HG02870 (cell line): Measurements from ENCODE around the gene LAT.
"Not testable (repeated sequence)": the region's sequence is repeated elsewhere in the genome, so short reads cannot be mapped to it uniquely, and the experiment has no call there.

Experiments used
- ATAC-seq: cut with Tn5 transposase; IDR thresholded peaks from one replicate; pipeline ENCODE4 v1.9.1; 2021; ENCODE audit warnings: mild to moderate bottlenecking, moderate library complexity; ENCODE audit not compliant: unreplicated experiment

LAT gene

GRCh38 chr16:28977703-28978662, 6.9 kb upstream of the LAT start:
- ATAC-seq: no peak

- not testable (repeated sequence) for ATAC-seq
Observed at GRCh38 chr16:28980330-28980729, 4.5 kb upstream of the LAT start.

GRCh38 chr16:28980929-28981328, 3.9 kb upstream of the LAT start:
- ATAC-seq: no peak

GRCh38 chr16:28981517-28981916, 3.3 kb upstream of the LAT start:
- no peak for ATAC-seq

GRCh38 chr16:28982418-28982817, 2.4 kb upstream of the LAT start:
- no peak for ATAC-seq

- ATAC-seq: no peak
Observed at GRCh38 chr16:28982949-28983348, 1.9 kb upstream of the LAT start.

- ATAC-seq: no peak
Observed at GRCh38 chr16:28983644-28984043, 1.2 kb upstream of the LAT start.

GRCh38 chr16:28984091-28984490, 761 bp upstream of the LAT start:
- ATAC-seq: no peak

GRCh38 chr16:28985211-28986041, 574 bp downstream of the LAT start:
- ATAC-seq: no peak

- no peak for ATAC-seq
Observed at GRCh38 chr16:28986046-28986445, 1.2 kb downstream of the LAT start.

- ATAC-seq: no peak
Observed at GRCh38 chr16:28986492-28986891, 1.6 kb downstream of the LAT start.

- ATAC-seq: no peak
Observed at GRCh38 chr16:28987170-28987853, 2.5 kb downstream of the LAT start.

- no peak for ATAC-seq
Observed at GRCh38 chr16:28989363-28989762, 4.5 kb downstream of the LAT start.

GRCh38 chr16:28990375-28991040, 5.7 kb downstream of the LAT start:
- ATAC-seq: no peak

- no peak for ATAC-seq
Observed at GRCh38 chr16:28991687-28992086, 6.8 kb downstream of the LAT start.

- no peak for ATAC-seq
Observed at GRCh38 chr16:28992496-28992895, 7.6 kb downstream of the LAT start.

- no peak for ATAC-seq
Observed at GRCh38 chr16:28998837-28999236, 14.0 kb downstream of the LAT start.

- no peak for ATAC-seq
Observed at GRCh38 chr16:28999577-28999976, 14.7 kb downstream of the LAT start.

GRCh38 chr16:29000019-29000418, 15.2 kb downstream of the LAT start:
- no peak for ATAC-seq

- not testable (repeated sequence) for ATAC-seq
Observed at GRCh38 chr16:29004496-29005139, 19.8 kb downstream of the LAT start.
